GM12801 (cell line): Measurements from ENCODE around the gene PPP6R2.

Source experiments
- TF ChIP-seq, protein P1 (sequence below): IDR thresholded peaks from one replicate; pipeline ENCODE4 v1.5.1; 2011; ENCODE audit warnings: control low read depth; ENCODE audit not compliant: insufficient read length; ENCODE audit errors: extremely low read depth

PPP6R2 gene

DNA sequence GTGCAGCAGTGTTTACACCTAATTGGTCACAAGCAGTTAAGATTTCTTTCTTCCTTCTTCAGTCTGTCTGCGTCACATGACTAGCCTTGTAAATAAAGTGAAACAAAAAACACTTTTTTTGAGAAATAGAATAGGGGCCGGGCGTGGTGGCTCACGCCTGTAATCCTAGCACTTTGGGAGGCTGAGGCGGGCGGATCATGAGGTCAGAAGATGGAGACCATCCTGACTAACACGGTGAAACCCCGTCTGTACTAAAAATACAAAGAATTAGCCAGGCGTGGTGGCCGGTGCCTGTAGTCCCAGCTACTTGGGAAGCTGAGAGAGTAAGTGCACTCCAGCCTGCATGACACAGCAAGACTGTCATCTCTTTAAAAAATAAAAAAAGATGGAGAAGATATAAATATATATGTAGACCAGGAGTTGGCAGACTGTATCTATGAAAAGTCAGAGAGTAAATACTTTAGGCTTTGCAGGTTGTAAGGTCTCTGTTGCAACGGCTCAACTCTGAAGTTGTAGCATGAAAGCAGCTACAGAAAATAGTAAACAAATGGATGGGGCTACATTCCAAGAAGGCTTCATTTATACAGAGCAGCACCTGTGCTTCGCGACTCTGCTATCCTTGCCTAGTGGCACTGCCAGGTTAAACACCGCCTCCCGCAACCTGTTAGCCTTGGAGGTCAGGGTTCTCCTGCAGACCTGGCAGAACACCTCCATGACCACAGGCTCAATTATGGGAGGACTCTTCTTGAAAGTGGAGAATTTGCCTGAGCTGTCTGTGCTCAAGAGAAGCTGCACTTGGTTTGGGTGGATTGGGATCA is 55.9 kb downstream of the PPP6R2 start:
- TF ChIP-seq, protein P1, sequence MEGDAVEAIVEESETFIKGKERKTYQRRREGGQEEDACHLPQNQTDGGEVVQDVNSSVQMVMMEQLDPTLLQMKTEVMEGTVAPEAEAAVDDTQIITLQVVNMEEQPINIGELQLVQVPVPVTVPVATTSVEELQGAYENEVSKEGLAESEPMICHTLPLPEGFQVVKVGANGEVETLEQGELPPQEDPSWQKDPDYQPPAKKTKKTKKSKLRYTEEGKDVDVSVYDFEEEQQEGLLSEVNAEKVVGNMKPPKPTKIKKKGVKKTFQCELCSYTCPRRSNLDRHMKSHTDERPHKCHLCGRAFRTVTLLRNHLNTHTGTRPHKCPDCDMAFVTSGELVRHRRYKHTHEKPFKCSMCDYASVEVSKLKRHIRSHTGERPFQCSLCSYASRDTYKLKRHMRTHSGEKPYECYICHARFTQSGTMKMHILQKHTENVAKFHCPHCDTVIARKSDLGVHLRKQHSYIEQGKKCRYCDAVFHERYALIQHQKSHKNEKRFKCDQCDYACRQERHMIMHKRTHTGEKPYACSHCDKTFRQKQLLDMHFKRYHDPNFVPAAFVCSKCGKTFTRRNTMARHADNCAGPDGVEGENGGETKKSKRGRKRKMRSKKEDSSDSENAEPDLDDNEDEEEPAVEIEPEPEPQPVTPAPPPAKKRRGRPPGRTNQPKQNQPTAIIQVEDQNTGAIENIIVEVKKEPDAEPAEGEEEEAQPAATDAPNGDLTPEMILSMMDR, result no peak

DNA sequence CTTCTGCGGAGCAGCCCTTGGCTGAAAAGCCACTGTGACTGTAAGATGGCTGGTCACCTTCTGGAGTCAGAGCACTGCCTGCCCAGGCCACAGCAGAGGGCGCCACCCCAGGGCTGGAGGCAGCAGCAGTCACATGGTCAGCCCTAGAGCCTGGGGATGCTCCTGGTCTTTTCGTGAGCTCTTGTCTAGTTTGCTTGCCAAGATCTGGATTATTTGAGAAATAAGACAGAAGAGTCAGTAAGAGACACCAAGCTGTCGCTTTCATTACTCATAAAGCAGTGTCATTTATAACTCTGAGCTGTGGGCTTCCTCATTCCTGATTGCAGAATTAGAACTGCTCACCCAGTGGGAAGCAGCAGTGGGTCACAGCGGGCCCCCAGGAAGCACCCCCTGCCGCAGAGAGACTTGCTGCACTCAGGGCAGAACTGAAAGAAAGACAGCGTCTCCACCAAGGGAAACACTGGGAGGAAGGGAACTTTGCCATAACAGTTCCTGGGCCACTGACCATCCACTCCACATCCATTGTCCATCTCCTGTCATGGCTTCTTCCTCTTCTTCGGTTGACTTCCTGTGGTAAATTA is 56.7 kb downstream of the PPP6R2 start:
- TF ChIP-seq, protein P1, result no peak

DNA sequence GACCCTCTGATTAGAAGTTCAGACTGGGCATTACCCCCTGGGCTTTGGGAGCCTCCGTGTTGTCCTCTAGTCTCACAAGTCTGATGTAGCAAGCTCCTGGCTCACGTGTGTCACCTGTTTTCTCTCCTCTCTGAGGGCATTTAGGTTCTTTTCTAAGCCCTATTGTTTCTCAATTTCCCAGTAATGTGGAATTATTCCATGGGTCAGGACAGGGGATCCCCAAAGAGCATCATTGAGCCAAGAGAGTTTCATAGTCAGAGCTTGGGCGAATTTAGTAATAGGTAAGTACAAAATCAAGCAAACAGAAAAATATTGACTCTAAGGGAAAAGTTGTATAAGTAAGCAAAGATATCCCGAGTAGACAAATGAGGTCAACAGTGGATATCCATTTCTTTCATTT is 57.3 kb downstream of the PPP6R2 start:
- TF ChIP-seq, protein P1, result no peak

DNA sequence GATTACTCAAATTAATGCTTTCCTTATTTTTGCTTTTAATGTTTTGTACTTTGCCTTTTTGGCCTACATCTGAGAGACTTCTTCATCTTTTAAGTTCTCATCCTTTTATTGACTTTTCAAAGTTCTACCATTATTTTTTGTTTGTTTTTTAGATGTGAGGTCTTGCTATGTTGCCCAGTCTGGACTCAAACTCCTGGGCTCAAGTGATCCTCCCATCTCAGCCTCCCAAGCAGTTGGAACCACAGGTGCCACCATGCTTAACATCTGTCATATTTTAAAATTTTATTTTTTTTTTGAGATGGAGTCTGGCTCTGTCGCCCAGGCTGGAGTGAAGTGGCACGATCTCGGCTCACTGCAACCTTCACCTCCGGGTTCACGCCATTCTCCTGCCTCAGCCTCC is 57.8 kb downstream of the PPP6R2 start:
- TF ChIP-seq, protein P1, result no peak

DNA sequence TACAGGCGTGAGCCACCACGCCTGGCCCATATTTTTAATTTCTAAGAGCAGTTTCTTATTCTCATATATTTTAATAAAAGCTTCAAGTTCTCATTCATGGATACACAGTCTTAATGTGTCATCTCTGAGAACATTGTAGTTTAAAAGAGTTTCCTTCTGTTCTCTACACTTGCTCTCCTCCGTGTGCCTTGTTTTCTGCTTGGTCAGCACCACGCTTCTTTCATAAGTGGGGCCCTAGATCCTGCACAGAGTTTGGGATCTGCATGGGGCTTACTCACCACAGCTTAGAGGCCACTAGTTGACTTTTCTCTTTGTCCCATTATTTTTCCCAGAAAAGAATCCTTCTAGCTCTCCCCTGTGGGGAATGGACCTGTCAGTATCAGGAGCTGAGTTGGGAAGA is 58.8 kb downstream of the PPP6R2 start:
- TF ChIP-seq, protein P1, result no peak

DNA sequence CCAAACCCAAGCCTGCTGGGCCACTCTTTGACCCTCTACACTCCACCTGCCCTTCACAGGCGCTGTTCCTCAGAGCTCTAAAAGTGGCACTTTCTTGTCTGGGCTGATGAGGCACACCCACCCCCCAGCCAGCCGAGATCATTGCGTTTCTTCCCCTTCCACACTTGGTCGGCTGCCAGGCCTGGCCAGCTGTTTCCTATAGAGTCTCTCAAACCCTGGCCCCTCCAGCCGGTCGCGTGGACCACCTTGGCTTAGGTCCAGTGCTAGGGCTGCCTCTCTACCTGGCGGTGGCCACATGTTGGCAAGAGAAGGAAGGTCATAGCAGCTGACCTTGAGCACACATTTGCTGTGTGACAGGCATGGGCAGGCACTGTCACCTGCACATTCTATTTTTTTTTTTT is 60.6 kb downstream of the PPP6R2 start:
- TF ChIP-seq, protein P1, result no peak

DNA sequence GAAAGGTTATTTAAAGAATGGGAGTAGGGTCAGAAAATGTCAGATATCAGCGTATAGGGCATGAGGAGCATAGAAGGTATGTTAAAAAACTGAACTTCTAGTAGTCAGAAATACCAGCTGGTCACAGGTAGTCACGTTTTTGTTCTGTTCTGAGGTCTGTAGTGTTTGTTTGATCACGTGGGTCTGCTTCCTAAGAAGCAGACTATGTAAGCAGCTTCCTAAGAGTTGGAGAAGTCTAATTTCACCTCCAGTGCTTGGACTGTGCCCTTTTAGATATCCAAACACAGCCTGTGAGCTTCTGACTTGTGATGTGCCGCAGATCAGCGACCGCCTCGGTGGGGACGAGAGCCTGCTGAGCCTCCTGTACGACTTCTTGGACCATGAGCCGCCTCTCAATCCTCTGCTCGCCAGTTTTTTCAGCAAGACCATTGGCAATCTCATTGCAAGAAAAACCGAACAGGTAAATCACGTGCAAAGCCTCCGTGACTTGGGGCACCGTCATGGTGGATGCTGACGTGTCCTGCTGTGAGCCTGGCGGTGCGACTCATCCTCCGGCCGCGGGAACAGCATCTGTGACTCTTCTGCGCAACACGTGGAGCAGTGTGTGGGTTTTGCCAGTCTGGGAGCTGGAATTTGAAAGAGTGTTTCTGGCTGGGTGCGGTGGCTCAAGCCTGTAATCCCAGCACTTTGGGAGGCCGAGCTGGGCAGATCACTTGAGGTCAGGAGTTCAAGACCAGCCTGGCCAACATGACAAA is 63.5 kb downstream of the PPP6R2 start:
- TF ChIP-seq, protein P1, result no peak
